OCI-LY1 (cell line): ENCODE results near the gene ARHGAP28.

Experiments
- H2AFZ ChIP-seq: fragments of 200-600 bp; sonication (generic), shearing (Covaris generic); 2 replicates; pipeline ENCODE4 v1.6.0; 2014; ENCODE audit warnings: antibody characterized with exemption, mild to moderate bottlenecking, low read length
- H3F3A ChIP-seq: fragments of 200-600 bp; sonication (generic), shearing (Covaris generic); 2 replicates; pipeline ENCODE4 v1.6.0; 2014; ENCODE audit warnings: mild to moderate bottlenecking, antibody characterized with exemption, low read length, moderate library complexity; ENCODE audit not compliant: insufficient read depth
- H3K27ac ChIP-seq: fragments of 200-600 bp; sonication (generic); 2 replicates; pipeline ENCODE4 v1.5.1; 2014; ENCODE audit warnings: low read length, mixed run types, mild to moderate bottlenecking, low read depth; ENCODE audit not compliant: poor library complexity, severe bottlenecking
- H3K27me3 ChIP-seq: fragments of 200-600 bp; sonication (generic); 2 replicates; pipeline ENCODE4 v1.6.0; 2014; ENCODE audit warnings: antibody characterized with exemption, mild to moderate bottlenecking, low read length, moderate library complexity; ENCODE audit not compliant: insufficient read depth
- H3K36me3 ChIP-seq: fragments of 200-600 bp; sonication (generic); 2 replicates; pipeline ENCODE4 v1.6.1; 2014; ENCODE audit warnings: mild to moderate bottlenecking, antibody characterized with exemption, low read length, moderate library complexity, mixed read lengths; ENCODE audit not compliant: insufficient read depth
- H3K4me1 ChIP-seq: fragments of 200-600 bp; sonication (generic); 2 replicates; pipeline ENCODE4 v1.5.1; 2014; ENCODE audit warnings: mild to moderate bottlenecking, low read length, moderate library complexity; ENCODE audit not compliant: insufficient read depth, severe bottlenecking
- H3K4me2 ChIP-seq: fragments of 200-600 bp; sonication (generic), shearing (Covaris generic); 2 replicates; pipeline ENCODE4 v1.6.1; 2014; ENCODE audit warnings: low read length
- H3K4me3 ChIP-seq: fragments of 200-600 bp; sonication (generic); 2 replicates; pipeline ENCODE4 v1.5.1; 2014; ENCODE audit warnings: low read length, low read depth, mild to moderate bottlenecking, mixed read lengths; ENCODE audit not compliant: poor library complexity, severe bottlenecking
- H3K79me2 ChIP-seq: fragments of 200-600 bp; shearing (Covaris generic); 2 replicates; pipeline ENCODE4 v1.6.1; 2016; ENCODE audit warnings: mixed run types, low read length, mixed read lengths; ENCODE audit not compliant: insufficient read depth
- H3K9ac ChIP-seq: fragments of 200-600 bp; sonication (generic), shearing (Covaris generic); 2 replicates; pipeline ENCODE4 v1.6.1; 2014; ENCODE audit warnings: mild to moderate bottlenecking, low read length, mixed read lengths
- H3K9me2 ChIP-seq: fragments of 200-600 bp; sonication (generic), shearing (Covaris generic); 2 replicates; pipeline ENCODE4 v1.6.1; 2014; ENCODE audit warnings: low read depth, mild to moderate bottlenecking, low read length, mixed read lengths
- H3K9me3 ChIP-seq: fragments of 200-600 bp; shearing (Covaris generic); 2 replicates; pipeline ENCODE4 v1.6.1; 2014; ENCODE audit warnings: low read length, mixed read lengths
- H4K20me1 ChIP-seq: fragments of 200-600 bp; sonication (generic), shearing (Covaris generic); 2 replicates; pipeline ENCODE4 v1.6.0; 2016; ENCODE audit warnings: mild to moderate bottlenecking, low read length; ENCODE audit not compliant: insufficient read depth
- EZH2 ChIP-seq: fragments of 200-600 bp; sonication (generic), shearing (Covaris generic); IDR thresholded peaks from 2 replicates; pipeline ENCODE4 v1.8.0; 2017; ENCODE audit warnings: borderline replicate concordance, mixed run types, mild to moderate bottlenecking, antibody characterized with exemption, low read length, moderate library complexity, mixed read lengths
- TF ChIP-seq, protein P1 (sequence below): fragments of 200-600 bp; sonication (generic), shearing (Covaris generic); IDR thresholded peaks from 2 replicates; pipeline ENCODE4 v1.5.1; 2017; ENCODE audit warnings: mild to moderate bottlenecking, antibody characterized with exemption, low read length, moderate library complexity, mixed read lengths

ARHGAP28 gene

DNA sequence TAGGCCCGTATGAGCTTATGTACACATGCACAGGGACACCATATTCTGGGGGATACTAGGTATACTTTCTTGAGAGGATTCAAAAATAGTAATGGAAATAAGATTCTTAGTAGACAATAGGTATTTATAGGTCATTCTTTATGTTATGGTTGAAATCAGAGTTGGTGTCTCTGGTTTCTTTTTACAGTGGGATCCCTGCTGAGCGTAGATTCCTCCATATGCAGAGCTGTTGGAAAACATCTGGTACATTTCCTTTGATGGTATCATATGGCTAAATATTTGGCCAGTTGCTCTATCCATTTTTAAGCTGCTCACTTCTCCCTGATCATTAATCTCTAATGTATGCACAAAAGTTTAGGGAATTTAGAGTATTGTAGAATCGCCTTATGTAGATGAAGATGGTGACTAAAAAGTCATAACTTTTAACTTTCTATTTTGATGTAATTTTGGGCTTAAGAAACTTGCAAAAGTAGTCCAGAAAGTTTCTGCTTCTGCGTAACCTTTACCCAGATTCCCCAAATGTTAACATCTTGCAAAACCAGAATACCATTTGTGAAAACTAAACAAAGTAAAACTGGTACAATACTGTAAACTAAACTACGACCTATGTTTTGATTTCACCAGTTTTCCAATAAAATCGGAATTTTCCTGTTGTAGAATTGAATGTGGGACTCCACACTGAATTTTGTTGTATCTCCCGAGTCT is 5.4 kb downstream of the ARHGAP28 start:
- no peak overlapping the region for H3K27ac ChIP-seq
- H3K4me1 ChIP-seq: peaks cover 5% of the 10 kb centered on the region
- no peak overlapping the region for H3K4me2 ChIP-seq

DNA sequence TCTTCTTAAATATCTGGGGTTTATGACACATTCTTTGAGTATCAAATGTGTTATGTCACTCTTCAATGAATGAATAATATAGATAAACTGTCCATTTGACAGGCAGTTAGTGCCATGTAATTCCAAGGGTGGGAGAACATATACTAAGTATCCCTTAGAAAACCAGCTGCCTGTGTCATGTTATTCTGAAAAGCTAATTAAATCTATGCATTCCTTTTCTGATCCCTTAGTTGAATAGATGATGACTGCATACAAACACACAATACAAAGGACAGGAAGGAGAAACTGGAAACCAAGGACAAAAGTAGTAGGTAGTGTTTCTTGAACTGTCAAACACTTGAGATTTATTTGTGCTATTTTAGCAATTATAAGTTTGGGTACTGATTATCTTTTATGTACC is 8.3 kb downstream of the ARHGAP28 start:
- H3K4me2 ChIP-seq: no peak overlapping the region
- H4K20me1 ChIP-seq: no peaks in the 10 kb centered on the region
- no peaks in the 10 kb centered on the region for H3K79me2 ChIP-seq
- no peak for TF ChIP-seq EZH2
- TF ChIP-seq, protein P1, sequence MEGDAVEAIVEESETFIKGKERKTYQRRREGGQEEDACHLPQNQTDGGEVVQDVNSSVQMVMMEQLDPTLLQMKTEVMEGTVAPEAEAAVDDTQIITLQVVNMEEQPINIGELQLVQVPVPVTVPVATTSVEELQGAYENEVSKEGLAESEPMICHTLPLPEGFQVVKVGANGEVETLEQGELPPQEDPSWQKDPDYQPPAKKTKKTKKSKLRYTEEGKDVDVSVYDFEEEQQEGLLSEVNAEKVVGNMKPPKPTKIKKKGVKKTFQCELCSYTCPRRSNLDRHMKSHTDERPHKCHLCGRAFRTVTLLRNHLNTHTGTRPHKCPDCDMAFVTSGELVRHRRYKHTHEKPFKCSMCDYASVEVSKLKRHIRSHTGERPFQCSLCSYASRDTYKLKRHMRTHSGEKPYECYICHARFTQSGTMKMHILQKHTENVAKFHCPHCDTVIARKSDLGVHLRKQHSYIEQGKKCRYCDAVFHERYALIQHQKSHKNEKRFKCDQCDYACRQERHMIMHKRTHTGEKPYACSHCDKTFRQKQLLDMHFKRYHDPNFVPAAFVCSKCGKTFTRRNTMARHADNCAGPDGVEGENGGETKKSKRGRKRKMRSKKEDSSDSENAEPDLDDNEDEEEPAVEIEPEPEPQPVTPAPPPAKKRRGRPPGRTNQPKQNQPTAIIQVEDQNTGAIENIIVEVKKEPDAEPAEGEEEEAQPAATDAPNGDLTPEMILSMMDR: no peak
- H3F3A ChIP-seq: no peaks in the 10 kb centered on the region
- no peak overlapping the region for H2AFZ ChIP-seq
- H3K9me3 ChIP-seq: no peaks in the 10 kb centered on the region
- no peak overlapping the region for H3K4me3 ChIP-seq
- no peaks in the 10 kb centered on the region for H3K27me3 ChIP-seq
- no peak overlapping the region for H3K27ac ChIP-seq
- no peaks in the 10 kb centered on the region for H3K36me3 ChIP-seq
- no peaks in the 10 kb centered on the region for H3K9me2 ChIP-seq
- no peak overlapping the region for H3K9ac ChIP-seq
- H3K4me1 ChIP-seq: no peaks in the 10 kb centered on the region

More for the DNA sequence above, 5.4 kb downstream of the ARHGAP28 start:
- Histone ChIP-seq H3K27me3 (no peaks in the 10 kb centered on the region), H3K9me3 (no peaks in the 10 kb centered on the region), H3K4me3 (no peak overlapping the region), H3K36me3 (no peaks in the 10 kb centered on the region), H3K9ac (no peak overlapping the region), H4K20me1 (no peaks in the 10 kb centered on the region), H2AFZ (no peak overlapping the region), H3K79me2 (no peaks in the 10 kb centered on the region), H3F3A (no peaks in the 10 kb centered on the region), H3K9me2 (no peaks in the 10 kb centered on the region)
- TF ChIP-seq, protein P1: no peak
- no peak for TF ChIP-seq EZH2

DNA sequence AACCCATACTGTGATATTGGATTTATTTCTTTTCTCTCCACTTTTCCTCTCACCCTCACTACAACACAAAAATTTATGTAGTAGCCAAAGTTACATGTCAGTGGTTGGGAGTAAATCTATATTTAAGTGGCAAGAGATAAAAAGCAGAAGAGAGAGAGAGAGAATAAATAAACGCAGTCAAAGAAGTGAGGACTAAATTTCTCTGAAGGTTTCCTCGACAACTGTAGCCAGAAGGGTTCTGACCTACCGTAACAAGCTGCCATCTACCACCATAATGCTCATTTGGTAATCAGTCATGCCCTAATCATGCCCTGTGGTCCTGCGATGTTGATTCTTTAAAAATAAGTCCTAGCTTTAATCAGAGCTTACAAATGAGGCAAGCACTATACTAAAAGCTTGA is 9.1 kb downstream of the ARHGAP28 start:
- no peak overlapping the region for H3K9ac ChIP-seq
- no peaks in the 10 kb centered on the region for H3K4me1 ChIP-seq
- no peaks in the 10 kb centered on the region for H4K20me1 ChIP-seq
- H3F3A ChIP-seq: no peaks in the 10 kb centered on the region
- H3K27me3 ChIP-seq: no peaks in the 10 kb centered on the region
- no peak for TF ChIP-seq EZH2
- TF ChIP-seq, protein P1: no peak
- H3K27ac ChIP-seq: no peak overlapping the region
- H3K9me3 ChIP-seq: no peaks in the 10 kb centered on the region
- no peaks in the 10 kb centered on the region for H3K79me2 ChIP-seq
- no peaks in the 10 kb centered on the region for H3K36me3 ChIP-seq
- no peak overlapping the region for H2AFZ ChIP-seq
- no peak overlapping the region for H3K4me2 ChIP-seq
- no peaks in the 10 kb centered on the region for H3K9me2 ChIP-seq
- H3K4me3 ChIP-seq: no peak overlapping the region
